ENCODE data around the gene RALB. TPM values are rescaled to one million over a fixed set of nuclear protein-coding genes. Genes with fewer than 3 reads are reported as not detected.

The RALB gene
- total and polyA plus RNA-seq, 2 of the 8 experiments (the other 6 are each of a cell fraction or from before 2014, with no cell fraction given), result 12.0 to 16.6 TPM

- Histone ChIP-seq H3K27ac (ENCODE audit: low read depth, low read length) (no peak overlapping the region), H4K8ac (ENCODE audit: extremely low read depth, insufficient read depth, low read length) (no peak overlapping the region), H4K20me1 (replicated peaks in 1 of 2; ENCODE audit: control insufficient read depth in 1 of 2, insufficient read depth in 2 of 2, low read length in 2 of 2) (peaks cover 0 to 9% of the 10 kb centered on the region in 2 experiments), H3K36me3 (ENCODE audit: control insufficient read depth in 2 of 4, insufficient read depth in 4 of 4, low read length in 3 of 4) (no peaks in the 10 kb centered on the region; a peak in 1 of 8 replicates), H2BK5ac (ENCODE audit: low read depth, low read length) (0 out of 2 replicates have a peak overlapping the region, but pooled peaks have one; percentile 21), H4K5ac (ENCODE audit: insufficient read length, low read depth, low read length) (no peak overlapping the region), H3K9ac (replicated peaks in 1 of 4; ENCODE audit: extremely low read depth in 1 of 4, low read depth in 3 of 4, low read length in 3 of 4) (no peak overlapping the region), H2BK12ac (ENCODE audit: low read depth, low read length) (no peak overlapping the region; the same call in 1 of the 2 replicates), H3K23me2 (ENCODE audit: low read depth, low read length) (peaks cover 11% of the 10 kb centered on the region), H3K14ac (ENCODE audit: insufficient read length) (no peak overlapping the region), H3K4me3 (ENCODE audit: extremely low read depth in 1 of 4, insufficient read depth in 2 of 4, low read depth in 3 of 4, low read length in 4 of 4) (no peak overlapping the region), H4K91ac (replicated peaks; ENCODE audit: insufficient read length, low read length) (no peak overlapping the region), H2AFZ (ENCODE audit: low read length) (no peak overlapping the region), H3K56ac (replicated peaks; ENCODE audit: insufficient read length, low read depth, low read length) (no peak overlapping the region), H3K27me3 (replicated peaks in 1 of 4; ENCODE audit: control insufficient read depth in 3 of 4, extremely low read depth in 1 of 4, insufficient read depth in 3 of 4, low read length in 3 of 4) (no peaks in the 10 kb centered on the region; a peak in 2 of 7 replicates), H3K4me1 (replicated peaks in 1 of 4; ENCODE audit: control insufficient read depth in 3 of 4, insufficient read depth in 4 of 4, low read length in 3 of 4) (peaks cover 4 to 13% (median 8%) of the 10 kb centered on the region in 4 experiments; a peak in 6 of 7 replicates), H2BK120ac (replicated peaks; ENCODE audit: low read depth, low read length) (no peak overlapping the region), H3K23ac (ENCODE audit: insufficient read length) (no peak overlapping the region), H3K9me3 (ENCODE audit: insufficient read depth in 2 of 2, low read depth in 1 of 2, low read length in 1 of 2) (no peaks in the 10 kb centered on the region; a peak in 1 of 4 replicates), H3K4ac (replicated peaks; ENCODE audit: insufficient read length, low read depth, low read length) (no peak overlapping the region), H3K18ac (ENCODE audit: extremely low read depth, low read length) (no peak overlapping the region), H2BK15ac (ENCODE audit: low read length) (no peak overlapping the region), H3K4me2 (ENCODE audit: insufficient read depth in 1 of 2, low read depth in 2 of 2, low read length in 2 of 2) (peak overlapping the region in 1 of 2 experiments; percentile 27; a peak in 1 of 4 replicates), H3K79me2 (ENCODE audit: control insufficient read depth in 1 of 2, insufficient read depth in 2 of 2, low read length in 2 of 2) (no peaks in the 10 kb centered on the region; a peak in 1 of 4 replicates), H2AK5ac (ENCODE audit: low read depth, low read length) (peak overlapping the region; percentile 90; the same call in 1 of the 2 replicates), H2BK20ac (ENCODE audit: low read length) (peak overlapping the region; percentile 3; the same call in 1 of the 2 replicates), H3K79me1 (ENCODE audit: low read depth, low read length) (no peaks in the 10 kb centered on the region)
- FAIRE-seq, result no peak
- no peak for DNase-seq (ENCODE audit: low read depth in 1 of 2, low spot score in 2 of 2)
- ChIA-PET POLR2A (ENCODE audit: partially characterized antibody) (interaction anchor here (0.9 to 2.0 kb wide), 4 partner anchors 12 to 27 kb away, joined by 4 to 5 read pairs (median 4); no protein-coding TSS in a partner anchor), CTCF (ENCODE audit: partially characterized antibody) (interaction anchor here (0.6 to 2.7 kb wide), 12 partner anchors 10 to 274 kb away, joined by 3 to 21 read pairs (median 3); no protein-coding TSS in a partner anchor)
- WGBS, 2 experiments (ENCODE audit: extremely low coverage in 1 of 2, insufficient coverage in 1 of 2, insufficient read length in 1 of 2, insufficient replicate concordance in 2 of 2, low coverage in 1 of 2, low lambda C conversion rate in 2 of 2, missing lambda C conversion rate in 1 of 2), result 90% methylated on average over 10 of the region's 10 CpGs; no CpG with 5 or more reads in 1 of the 2 experiments
- TF ChIP-seq GABPA (IDR thresholded peaks at IDR 0.05; ENCODE audit: borderline replicate concordance, insufficient read depth, low read length) (no peak), BACH1 (IDR thresholded peaks at IDR 0.05; ENCODE audit: low read length) (no peak), MAFK (IDR thresholded peaks at IDR 0.05; ENCODE audit: low read depth, low read length) (no peak), TAF7 (optimal IDR thresholded peaks at IDR 0.05; ENCODE audit: borderline replicate concordance, low read depth, low read length) (no peak), SP4 (IDR thresholded peaks at IDR 0.05; ENCODE audit: low read length) (no peak), HDAC2 (IDR thresholded peaks at IDR 0.05; ENCODE audit: borderline replicate concordance in 1 of 2, low read depth in 2 of 2, low read length in 2 of 2) (no peak), RBBP5 (IDR thresholded peaks at IDR 0.05; ENCODE audit: borderline replicate concordance, low read depth, low read length) (no peak), EZH2 (IDR thresholded peaks at IDR 0.05; ENCODE audit: low read depth, low read length, severe bottlenecking) (no peak), GTF2F1 (IDR thresholded peaks at IDR 0.05; ENCODE audit: borderline replicate concordance, low read depth, low read length) (no peak), KDM5A (IDR thresholded peaks at IDR 0.05; ENCODE audit: low read length) (no peak), TEAD4 (IDR thresholded peaks at IDR 0.05; ENCODE audit: low read depth, low read length) (no peak), YY1 (IDR thresholded peaks at IDR 0.05; ENCODE audit: low read depth, low read length) (no peak)
- TF ChIP-seq, protein P1, sequence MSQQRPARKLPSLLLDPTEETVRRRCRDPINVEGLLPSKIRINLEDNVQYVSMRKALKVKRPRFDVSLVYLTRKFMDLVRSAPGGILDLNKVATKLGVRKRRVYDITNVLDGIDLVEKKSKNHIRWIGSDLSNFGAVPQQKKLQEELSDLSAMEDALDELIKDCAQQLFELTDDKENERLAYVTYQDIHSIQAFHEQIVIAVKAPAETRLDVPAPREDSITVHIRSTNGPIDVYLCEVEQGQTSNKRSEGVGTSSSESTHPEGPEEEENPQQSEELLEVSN (IDR thresholded peaks at IDR 0.05), result no peak
Measured at GRCh38 chr2:120278901-120279300, 26.2 kb downstream of the RALB start.
